Stimulated activated CD4-positive, alpha-beta T cell treated with anti-CD3 and anti-CD28 coated beads, Interleukin-2, amount 100 ng/mL, for 24 hours (primary cell): Measurements from ENCODE around the gene AGPAT4.
"Not testable (repeated sequence)": the region's sequence is repeated elsewhere in the genome, so short reads cannot be mapped to it uniquely, and the experiment has no call there.

Experiments used
- DNase-seq, 2 donors: peaks; one replicate each; pipeline ENCODE4 v3.0.0-alpha.2; 2020

Gene AGPAT4

DNA sequence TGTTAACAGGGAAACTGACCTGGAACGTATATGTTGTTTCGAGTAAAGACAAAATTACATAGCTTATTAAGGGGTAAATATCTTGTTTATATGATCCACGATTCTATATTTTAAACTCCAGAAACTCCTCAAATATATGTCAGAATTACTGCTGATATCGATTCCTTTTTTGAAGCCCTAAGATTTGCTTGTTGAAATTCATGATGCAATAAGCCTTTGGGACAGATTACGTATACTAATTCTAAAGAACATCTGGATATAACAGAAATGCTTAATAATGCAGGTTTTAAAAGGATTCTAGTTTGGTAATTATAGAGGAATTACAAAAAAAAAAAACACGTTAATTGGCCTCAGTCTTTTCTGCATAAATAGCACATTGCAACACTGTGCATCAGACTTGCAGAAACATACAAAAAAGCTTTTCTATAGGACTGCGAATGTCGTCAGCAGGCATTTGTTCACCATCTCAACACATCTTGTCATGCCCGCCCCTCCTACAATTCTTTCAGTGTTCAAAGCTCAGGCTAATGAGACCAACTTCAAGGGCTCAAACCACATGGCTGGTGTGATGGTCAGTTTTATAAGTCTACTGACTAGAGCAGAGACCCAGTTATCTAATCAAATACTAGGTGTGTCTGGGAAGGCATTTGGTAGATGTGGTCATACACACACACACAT is 74.9 kb downstream of the AGPAT4 start:
- DNase-seq = no peak

DNA sequence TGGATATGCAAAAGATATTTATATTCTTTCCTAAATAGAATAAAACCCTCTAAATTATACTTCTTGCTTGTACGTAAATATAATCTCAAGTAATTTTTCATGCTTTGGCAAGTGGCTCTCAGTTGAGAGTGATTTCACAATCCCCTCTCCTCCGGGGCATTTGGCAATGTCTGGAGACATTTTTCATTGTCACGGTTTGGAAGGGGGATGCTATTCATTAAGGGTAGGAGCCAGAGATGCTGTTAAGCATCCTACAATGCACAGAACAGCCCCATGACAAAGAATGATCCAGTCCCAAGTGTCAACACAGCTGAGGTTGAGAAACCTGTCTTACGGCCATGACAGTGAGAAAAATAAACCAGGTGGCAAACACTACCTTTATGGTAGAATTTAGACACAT is 75.7 kb downstream of the AGPAT4 start:
- no peak for DNase-seq

DNA sequence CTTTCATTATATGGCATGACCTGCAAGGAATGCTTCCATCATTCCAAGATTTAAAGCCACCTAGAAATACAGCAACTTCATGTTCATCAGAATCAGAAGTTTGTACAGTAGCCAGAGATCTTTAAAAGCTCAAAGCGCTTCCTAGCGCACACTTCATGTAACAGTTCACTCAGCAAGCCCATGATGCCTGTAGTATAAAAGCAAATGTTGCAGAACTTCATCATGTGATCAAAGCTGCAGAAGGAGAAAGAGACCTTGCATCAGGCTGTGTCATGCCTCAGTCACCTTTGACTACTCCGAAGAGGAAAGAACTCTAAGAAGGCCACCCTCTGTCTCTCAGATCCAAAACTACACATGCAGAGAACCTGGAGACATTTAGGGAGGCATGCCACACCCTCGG is 78.5 kb downstream of the AGPAT4 start:
- no peak for DNase-seq

DNA sequence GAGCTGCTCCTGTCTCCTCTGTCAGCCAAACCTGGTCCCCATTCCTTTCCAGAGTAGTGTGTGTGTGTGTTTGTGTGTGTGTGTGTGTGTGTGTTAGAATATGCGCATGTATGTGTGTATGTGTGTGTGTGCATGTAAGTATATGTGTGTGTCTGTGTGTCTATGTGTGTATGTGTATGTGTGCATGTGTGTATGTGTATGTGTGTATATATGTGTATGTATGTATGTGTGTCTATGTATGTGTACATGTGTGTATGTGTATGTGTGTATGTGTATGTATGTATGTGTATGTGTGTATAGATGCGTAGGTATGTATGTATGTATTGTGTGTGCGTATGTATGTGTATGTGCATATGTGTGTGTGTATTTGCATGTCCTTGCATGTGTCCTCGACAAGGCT is 79.5 kb downstream of the AGPAT4 start:
- no peak for DNase-seq

DNA sequence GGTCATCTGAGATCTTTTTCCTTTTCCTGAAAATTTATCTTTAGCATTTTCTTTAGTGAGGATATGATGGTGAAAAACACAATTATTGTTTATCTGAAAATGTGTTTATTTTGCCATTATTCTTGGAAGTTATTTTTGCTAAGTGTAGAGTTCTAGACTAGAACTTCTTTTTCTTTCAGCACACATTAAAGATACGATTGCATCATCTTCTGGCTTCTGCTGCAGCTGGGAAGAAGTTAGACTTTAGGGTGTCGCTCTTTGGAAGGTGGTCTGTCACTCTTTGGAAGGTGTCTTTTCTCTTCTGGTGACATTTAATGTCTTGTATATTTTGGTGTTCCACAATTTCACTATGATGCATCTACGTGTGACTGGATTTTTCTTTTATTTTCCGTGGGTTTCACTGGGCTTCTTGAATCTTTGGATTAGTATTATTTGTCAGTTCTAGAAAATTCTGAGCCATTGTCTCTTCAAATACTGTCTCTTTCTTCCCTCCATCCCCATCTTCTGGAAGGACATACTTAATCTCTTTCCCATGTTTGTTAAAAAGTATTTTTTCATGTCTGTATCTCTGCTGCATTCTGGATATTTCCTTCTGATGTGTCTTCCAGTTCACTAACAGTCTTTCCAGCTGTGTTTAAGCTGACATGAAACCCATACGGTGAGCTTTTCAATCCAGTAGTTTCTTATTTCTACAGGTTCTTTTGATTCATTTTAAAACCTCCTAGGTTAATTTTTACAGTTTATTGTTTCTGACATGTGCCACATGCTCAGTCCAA is 81.0 kb downstream of the AGPAT4 start:
- DNase-seq = no peak

DNA sequence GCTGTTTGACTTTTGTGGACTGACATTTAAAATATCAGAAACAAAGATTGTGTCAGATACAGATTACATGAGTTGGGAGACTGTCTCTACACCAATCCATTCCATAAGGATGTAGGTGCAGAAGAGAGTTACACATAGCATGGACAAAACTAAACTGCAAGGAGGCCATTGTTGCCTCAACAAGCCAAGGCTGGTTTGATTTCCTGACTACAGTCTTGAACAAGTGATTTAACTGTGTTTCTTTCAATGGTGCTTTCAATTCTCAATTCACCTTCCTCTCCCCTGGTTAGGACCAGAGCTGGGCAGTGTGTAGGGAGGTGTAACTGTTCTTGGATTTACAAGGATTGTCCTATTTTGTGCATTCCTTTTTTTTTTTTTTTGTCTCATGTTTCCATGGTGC is 82.2 kb downstream of the AGPAT4 start:
- DNase-seq = no peak

DNA sequence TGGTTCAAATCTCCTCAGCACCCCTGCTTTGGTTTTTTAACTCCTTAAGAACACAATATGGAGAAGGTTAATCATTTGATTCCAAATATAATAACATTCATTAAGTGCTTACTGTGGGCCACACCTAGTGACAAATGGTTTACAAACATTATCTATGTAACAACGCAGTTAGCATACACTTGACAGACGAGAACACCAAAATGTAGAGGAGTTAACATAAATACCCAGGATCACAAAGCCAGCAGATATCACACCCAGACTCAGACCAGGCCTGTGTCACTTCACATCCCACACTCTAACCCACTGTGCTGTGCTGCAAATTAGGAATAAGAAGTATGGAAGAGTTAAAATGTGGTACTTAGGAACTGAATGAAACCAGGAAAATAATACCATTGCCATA is 82.9 kb downstream of the AGPAT4 start:
- no peak for DNase-seq

DNA sequence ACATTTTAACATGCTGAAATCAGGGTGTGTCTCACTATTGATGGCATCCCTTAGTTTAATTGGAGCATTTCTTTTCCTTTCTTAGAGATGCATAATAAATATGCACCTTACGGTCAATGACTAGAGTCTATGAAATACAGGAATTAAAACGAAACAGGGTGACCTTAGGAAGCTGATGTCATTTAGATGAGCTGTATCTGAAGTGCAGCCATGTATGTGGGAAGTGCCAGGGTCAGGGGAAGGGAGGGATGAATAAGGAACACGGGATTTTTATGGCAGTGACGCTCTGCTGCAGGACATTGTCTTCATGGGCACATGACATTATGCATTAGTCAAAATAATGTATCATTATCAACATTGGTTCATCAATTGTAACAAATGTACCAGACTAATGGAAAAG is 84.0 kb downstream of the AGPAT4 start:
- no peak for DNase-seq

DNA sequence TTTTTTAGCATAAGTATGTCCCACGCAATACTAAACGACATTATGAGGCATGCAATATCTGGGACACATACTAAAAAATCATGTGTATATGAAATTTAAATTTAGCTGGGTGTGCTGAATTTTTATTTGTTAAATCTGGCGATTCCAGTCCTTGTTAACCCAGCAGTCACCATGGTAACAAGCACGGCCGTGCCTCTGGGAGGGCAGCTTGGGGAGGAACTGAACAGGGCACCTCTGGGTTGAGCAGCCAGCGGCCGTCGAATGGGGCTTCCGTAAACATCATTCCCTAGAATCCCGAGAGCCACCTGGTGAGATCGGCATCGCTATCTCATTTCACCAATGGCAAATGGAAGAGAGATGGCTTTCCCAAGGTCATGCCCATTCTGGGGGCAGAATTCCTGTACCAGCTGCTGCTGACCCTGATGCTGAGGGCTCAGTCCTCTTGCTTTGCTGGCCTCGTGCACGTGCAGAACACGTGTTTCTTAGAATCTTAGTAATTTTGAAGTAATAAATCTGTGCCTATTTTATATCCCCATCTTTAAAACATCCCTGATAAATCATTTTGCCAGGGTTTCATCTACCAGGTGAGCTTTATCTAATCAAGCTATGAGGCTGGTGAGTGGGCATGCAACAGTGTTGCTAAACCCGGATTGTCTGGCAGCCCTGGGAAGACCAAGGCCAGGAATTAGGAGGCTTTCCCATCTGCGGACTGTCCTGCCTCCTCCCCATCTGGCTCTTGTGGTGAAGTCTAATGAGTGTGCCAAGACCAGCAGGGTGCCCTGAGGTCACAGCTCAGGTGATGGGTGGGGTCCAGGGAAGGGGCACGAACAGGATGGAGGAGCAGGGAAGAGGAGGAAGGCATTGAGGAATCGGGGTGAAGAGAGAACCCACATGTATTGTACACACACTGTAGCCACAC is 85.1 kb downstream of the AGPAT4 start:
- no peak for DNase-seq

DNA sequence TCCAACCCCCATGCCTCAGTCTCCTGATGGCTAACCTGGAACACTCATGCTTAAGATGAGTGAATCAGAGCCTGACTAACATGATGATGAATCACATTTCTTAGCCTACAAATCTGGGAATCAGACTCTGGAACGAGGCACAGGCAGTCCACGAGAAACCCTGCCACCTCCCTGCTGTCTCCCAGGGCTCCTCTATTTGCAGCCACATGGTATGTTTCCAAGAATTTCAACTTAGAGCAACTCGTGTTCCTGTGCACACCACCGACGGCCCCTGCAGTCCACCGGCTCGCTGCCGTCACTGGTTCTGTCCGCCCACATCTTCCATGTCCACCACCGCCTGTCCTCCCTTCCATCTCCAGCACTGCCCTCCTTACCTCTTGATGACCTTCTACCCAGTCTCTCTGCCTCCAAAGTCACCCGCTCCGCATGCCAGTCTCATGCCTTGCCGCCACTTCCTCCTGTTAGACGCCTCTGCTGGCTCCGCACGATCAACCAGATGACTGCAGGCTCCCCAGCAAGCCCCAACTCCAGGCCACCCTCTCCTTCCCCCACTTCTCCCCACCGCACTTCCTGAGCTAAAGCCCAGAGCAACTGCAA is 87.6 kb downstream of the AGPAT4 start:
- DNase-seq = no peak

DNA sequence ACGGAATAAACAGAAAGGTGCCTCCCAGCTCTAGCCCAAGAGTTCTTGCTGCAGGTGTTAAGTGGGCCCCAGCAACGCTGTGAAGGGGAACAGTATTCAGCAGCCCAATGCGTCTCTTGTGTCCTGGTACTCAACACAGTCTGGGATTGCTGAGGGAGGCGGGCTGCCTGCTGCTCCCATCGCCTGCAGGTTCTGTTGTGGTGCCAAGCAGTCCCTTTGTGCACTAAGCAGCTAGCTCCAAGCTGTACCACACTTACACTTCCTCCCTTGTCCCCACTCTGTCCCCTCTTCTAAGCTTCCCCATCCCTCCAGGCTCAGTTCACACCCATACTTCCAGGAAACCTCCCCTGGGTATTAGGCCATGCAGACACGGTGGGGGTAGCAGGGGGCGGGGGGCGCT is 92.7 kb downstream of the AGPAT4 start:
- no peak for DNase-seq

DNA sequence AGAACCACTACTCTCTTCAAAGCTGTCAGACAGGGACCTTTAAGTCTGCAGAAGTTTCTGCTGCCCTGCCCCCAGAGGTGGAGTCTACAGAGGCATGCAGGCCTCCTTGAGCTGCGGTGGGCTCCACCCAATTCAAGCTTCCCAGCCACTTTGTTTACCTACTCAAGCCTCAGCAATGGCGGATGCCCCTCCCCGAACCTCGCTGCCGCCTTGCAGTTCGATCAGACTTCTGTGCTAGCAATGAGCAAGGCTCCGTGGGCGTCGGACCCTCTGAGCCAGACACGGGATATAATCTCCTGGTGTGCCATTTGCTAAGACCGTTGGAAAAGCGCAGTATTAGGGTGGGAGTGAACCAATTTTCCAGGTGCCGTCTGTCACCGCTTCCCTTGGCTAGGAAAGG is 95.7 kb downstream of the AGPAT4 start:
- DNase-seq = not testable (repeated sequence)

DNA sequence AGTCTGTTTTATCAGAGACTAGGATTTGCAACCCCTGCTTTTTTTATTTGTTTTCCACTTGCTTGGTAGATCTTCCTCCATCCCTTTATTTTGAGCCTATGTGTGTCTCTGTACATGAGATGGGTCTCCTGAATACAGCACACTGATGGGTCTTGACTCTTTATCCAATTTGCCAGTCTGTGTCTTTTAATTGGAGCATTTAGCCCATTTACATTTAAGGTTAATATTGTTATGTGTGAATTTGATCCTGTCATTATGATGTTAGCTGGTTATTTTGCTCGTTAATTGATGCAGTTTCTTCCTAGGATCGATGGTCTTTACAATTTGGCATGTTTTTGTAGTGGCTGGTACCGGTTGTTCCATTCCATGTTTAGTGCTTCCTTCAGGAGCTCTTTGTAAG is 97.4 kb downstream of the AGPAT4 start:
- DNase-seq = not testable (repeated sequence)

DNA sequence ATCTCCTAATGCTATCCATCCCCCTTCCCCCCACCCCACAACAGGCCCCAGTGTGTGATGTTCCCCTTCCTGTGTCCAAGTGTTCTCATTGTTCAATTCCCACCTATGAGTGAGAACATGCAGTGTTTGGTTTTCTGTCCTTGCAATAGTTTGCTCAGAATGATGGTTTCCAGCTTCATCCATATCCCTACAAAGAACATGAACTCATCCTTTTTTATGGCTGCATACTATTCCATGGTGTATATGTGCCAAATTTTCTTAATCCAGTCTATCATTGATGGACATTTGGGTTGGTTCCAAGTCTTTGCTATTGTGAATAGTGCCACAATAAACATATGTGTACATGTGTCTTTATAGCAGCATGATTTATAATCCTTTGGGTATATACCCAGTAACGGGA is 101.1 kb downstream of the AGPAT4 start:
- not testable (repeated sequence) for DNase-seq

DNA sequence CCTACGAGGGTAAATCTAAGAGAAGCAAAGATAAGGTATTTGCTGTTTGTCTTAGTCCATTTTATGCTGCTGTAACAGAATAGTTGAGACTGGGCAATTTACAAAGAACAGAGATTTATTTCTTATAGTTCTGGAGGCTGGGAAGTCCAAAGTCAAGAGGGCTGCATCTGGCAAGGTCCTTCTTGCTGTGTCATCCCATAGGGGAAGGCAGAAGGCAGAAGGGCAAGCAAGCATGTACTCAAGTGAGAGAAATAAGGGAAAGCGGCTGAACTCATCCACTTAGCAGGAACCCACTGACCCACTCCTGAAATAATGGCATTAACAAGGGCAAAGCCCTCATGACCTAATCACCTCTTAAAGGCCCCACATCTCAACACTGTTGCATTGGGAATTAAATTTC is 102.7 kb downstream of the AGPAT4 start:
- DNase-seq = no peak

DNA sequence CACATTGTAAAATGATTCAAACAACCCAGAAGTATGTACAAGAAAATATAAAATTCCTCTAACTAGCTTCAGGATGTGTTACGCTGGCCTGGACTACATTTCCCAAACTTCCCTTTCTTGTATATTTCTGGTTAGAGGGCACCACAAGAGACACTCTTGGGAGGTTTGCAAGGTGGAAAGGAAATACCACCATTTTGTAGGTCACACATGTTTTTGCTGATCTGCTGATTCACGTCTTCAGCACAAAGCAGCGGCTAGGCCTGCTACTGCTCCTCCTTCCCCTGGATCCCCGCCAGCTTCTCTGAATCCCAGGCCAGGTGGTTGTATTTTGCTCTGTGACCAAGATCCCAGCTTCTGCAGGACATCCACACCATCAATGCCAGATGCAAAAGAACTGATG is 104.2 kb downstream of the AGPAT4 start:
- DNase-seq = no peak

DNA sequence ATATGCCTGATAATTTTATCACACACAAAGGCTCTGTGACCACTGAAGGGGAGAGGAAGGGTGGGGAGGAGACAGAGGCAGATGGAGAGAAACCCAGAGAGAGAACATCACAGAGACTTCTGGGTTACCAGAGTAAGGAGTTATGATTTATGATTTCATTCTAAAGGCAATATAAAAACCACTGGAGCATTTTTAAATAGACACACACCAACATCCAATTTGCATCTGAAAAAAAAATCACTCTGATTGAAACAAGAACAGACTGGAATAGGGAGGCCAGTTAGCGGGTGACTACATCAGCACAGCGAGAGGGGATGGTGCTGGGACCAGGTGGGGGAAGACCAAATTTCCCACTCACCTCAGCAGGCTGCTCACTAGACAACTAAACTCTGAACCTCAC is 104.8 kb downstream of the AGPAT4 start:
- no peak for DNase-seq

DNA sequence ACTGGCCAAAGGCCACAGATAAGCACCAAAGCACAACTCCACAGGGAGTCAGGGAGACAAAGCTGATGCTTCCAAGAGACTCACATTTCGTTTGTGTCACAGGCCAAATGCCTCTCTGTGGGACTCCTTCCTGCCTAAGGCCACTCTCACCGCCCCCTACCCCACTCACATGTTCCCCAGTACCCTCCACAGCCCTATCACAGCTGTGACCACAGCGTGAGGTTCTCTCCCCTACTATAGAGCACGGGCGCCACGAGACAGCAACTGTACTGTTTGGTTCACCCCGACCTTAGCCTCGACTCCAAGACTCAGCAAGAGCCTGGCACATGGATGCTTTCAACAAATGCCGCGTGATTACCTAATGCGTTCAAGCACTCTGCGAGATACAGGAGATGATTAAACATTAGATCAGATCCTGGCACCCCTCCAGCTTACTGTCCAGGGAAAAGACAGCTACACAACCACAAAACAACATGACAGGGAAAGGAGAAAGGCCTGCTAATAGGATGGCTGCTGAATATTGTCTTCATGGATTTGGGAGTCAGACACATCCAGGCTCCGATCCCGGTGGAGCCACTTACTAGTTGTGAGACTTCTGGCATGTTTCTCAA is 105.5 kb downstream of the AGPAT4 start:
- no peak for DNase-seq

DNA sequence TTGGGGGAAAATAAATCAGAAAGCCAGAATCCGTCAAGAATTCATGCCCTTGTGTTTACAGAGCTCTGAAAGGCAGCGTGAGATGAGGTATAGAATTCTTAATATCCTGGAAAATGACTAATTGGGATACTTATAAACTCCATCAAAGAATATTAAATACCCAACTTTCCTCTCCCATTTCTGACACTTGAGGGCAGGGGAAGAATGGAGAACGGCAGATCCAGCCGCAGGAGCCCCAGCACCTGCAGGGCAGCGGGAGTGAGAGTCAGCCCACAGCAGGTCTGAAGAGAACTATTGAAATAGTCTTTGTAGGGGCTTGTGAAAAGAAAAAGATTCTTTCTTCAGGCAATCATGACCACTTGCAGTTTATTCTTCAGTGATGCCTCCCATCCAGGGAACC is 107.2 kb downstream of the AGPAT4 start:
- DNase-seq = no peak

DNA sequence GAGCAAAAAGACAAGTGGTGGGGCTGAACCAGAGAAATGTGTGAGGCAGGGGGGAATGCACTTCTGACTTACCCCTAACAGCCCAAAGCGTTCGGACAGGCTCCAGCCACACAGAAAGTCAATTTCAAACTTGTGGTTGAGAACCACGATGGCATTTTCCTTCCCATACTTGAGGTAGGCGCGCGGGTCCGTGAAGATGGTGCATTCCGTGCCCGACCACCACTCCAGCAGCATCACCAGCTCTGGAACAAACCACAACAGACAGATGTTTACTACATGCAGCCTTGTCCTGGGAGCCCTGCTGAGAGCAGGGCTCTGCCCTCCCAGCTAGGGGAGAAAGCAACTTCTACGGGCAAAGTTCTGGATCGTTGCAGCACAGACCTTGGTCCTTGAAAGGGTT is 107.7 kb downstream of the AGPAT4 start:
- no peak for DNase-seq

DNA sequence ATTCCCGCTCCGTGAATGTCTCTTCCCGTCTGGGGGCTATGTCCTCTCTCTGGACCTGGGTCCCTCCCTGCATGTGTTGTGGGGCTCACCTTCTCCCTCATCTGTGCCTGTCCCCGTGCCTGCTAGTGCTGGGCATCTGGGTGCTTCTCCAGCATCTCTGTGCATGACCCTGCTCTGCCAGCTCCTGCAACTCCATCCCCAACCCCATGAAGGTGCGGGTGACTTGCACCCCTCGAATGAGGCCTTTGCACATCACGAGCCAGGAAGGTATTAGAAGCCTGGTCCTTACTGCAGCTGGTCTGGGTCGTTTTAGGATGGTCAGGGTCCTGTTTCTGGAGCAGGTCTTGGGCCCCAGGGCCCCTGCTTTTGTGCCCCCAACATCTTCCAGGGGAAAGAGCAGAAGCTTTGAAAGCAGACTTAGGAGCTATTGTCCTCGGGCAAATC is 109.7 kb downstream of the AGPAT4 start:
- DNase-seq = no peak

DNA sequence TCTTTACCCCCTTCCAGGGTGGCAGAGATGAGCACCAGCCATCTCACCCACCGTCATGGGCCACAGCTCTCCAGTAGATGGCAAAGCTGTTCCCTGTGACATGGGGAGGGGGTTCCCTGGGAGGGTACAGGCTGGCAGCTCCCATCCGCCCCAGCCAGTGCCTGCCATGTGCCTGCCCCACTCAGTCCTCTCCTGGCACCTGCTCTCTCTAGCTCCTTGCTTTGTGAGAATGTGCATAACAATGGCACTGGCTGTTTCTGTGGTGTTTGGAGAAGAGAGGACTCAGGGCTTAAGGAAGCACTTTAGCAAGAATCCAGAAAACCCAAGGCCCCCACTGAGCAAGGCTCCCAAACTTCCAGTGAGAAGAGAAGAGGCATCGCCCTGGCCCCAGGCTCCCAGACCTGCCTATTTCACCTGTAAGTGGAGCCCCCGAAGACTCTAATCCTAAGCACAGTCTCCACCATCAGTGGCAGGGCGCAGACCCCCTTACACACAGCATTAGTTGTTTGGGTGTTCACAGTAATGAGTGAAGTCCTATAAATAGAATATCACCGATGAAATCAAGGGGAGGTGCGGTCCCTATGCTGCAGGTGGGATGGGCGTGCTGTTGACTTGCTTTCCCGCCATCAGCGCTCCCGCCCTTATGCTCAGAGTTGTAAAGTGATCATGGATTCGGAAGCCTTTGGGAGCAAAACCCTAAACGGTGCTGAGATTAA is 110.2 kb downstream of the AGPAT4 start:
- no peak for DNase-seq
